IMR-90 (cell line): ENCODE data around the gene TOR1AIP2. TPM values are rescaled to one million over a fixed set of nuclear protein-coding genes. Genes with fewer than 3 reads are reported as not detected.

Experiments used
- ATAC-seq: fragments of 200-7000 bp; cut with Tn5 transposase; 2 replicates; pipeline ENCODE4 v1.9.1; 2020; ENCODE audit warnings: low read depth, mild to moderate bottlenecking, moderate library complexity
- BruUV-seq: library from RNA; stranded (reverse); fragments of 400-500 nt; replicated peaks from 2 replicates; lab custom pipeline; 2021; lab: Mats Ljungman, UMichigan
- CTCF ChIA-PET: fragments of 300-600 bp; formaldehyde crosslinking; extraction: SDS; loops from one replicate; lab custom pipeline; 2021; ENCODE audit warnings: antibody characterized with exemption; lab: Yijun Ruan, JAX
- POLR2A ChIA-PET: fragments of 300-600 bp; sonication (Branson Sonifier 250); formaldehyde crosslinking; loops from one replicate; lab custom pipeline; 2022; ENCODE audit warnings: antibody characterized with exemption; ENCODE audit not compliant: unreplicated experiment; lab: Charles Lee
- DNase-seq: peaks from one replicate; pipeline ENCODE4 v3.0.0; 2013
- H2AFZ ChIP-seq: replicated peaks from 2 replicates; pipeline ENCODE3; 2013; ENCODE audit warnings: low read length, mild to moderate bottlenecking; ENCODE audit not compliant: poor library complexity
- H2AK5ac ChIP-seq: 2 replicates; pipeline ENCODE4 v1.6.1; 2013; ENCODE audit warnings: low read depth, low read length, inconsistent platforms
- H2AK9ac ChIP-seq: replicated peaks from 2 replicates; pipeline ENCODE3; 2013; ENCODE audit warnings: mild to moderate bottlenecking, low read depth, low read length, moderate library complexity; ENCODE audit not compliant: poor library complexity
- H2BK120ac ChIP-seq: 2 replicates; pipeline ENCODE4 v1.6.1; 2013; ENCODE audit warnings: low read depth, low read length, inconsistent platforms
- H2BK15ac ChIP-seq: 3 replicates; pipeline ENCODE4 v1.6.1; 2013; ENCODE audit warnings: low read depth, low read length, inconsistent platforms
- H2BK20ac ChIP-seq: 2 replicates; pipeline ENCODE4 v1.6.1; 2013; ENCODE audit warnings: low read depth, mild to moderate bottlenecking, inconsistent platforms, low read length, moderate library complexity
- H2BK5ac ChIP-seq: 2 replicates; pipeline ENCODE4 v1.6.1; 2013; ENCODE audit warnings: mild to moderate bottlenecking, low read depth, low read length, inconsistent platforms; ENCODE audit not compliant: poor library complexity, severe bottlenecking
- H3K14ac ChIP-seq: replicated peaks from 2 replicates; pipeline ENCODE4 v1.6.1; 2013; ENCODE audit warnings: low read depth, low read length, inconsistent platforms
- H3K18ac ChIP-seq: 2 replicates; pipeline ENCODE4 v1.6.1; 2013; ENCODE audit warnings: low read depth, low read length, control low read depth
- H3K23ac ChIP-seq: 2 replicates; pipeline ENCODE4 v1.6.1; 2013; ENCODE audit warnings: low read depth, low read length, inconsistent platforms
- H3K27ac ChIP-seq: 2 replicates; pipeline ENCODE4 v1.5.1; 2013; ENCODE audit warnings: mild to moderate bottlenecking, control low read depth, low read length; ENCODE audit not compliant: insufficient read depth
- H3K27me3 ChIP-seq: 2 replicates; pipeline ENCODE4 v1.6.1; 2013; ENCODE audit warnings: low read length; ENCODE audit not compliant: control insufficient read depth, insufficient read depth
- H3K36me3 ChIP-seq: 2 replicates; pipeline ENCODE4 v1.6.1; 2013; ENCODE audit warnings: low read length, mixed read lengths; ENCODE audit not compliant: control insufficient read depth, insufficient read depth
- H3K4ac ChIP-seq: 2 replicates; pipeline ENCODE4 v1.6.1; 2013; ENCODE audit warnings: low read depth, low read length, inconsistent platforms
- H3K4me1 ChIP-seq: 2 replicates; pipeline ENCODE4 v1.6.1; 2013; ENCODE audit warnings: low read length, mixed read lengths; ENCODE audit not compliant: control insufficient read depth, insufficient read depth
- H3K4me2 ChIP-seq: 2 replicates; pipeline ENCODE4 v1.6.1; 2013; ENCODE audit warnings: low read depth, mild to moderate bottlenecking, control low read depth, low read length, moderate library complexity
- H3K4me3 ChIP-seq: 2 replicates; pipeline ENCODE4 v1.5.1; 2013; ENCODE audit warnings: low read depth, mild to moderate bottlenecking, control low read depth, low read length, moderate library complexity; ENCODE audit not compliant: insufficient read depth
- H3K56ac ChIP-seq: 2 replicates; pipeline ENCODE4 v1.6.1; 2013; ENCODE audit warnings: low read length, inconsistent platforms; ENCODE audit not compliant: insufficient read depth; ENCODE audit errors: extremely low read depth
- H3K79me1 ChIP-seq, 2 experiments: 2 replicates each; pipeline ENCODE4 v1.6.1; 2013; ENCODE audit warnings: low read length in 2 of 2, inconsistent platforms in 1 of 2, low read depth in 1 of 2
- H3K9ac ChIP-seq: 2 replicates; pipeline ENCODE4 v1.6.1; 2013; ENCODE audit warnings: low read depth, low read length, control low read depth
- H3K9me1 ChIP-seq: 2 replicates; pipeline ENCODE4 v1.6.1; 2013; ENCODE audit warnings: low read length, inconsistent platforms; ENCODE audit not compliant: insufficient read depth
- H3K9me3 ChIP-seq: 2 replicates; pipeline ENCODE4 v1.6.1; 2013; ENCODE audit warnings: low read length; ENCODE audit not compliant: control insufficient read depth, insufficient read depth
- H4K20me1 ChIP-seq: 2 replicates; pipeline ENCODE4 v1.6.1; 2013; ENCODE audit warnings: low read length, inconsistent platforms; ENCODE audit not compliant: insufficient read depth
- H4K5ac ChIP-seq: 2 replicates; pipeline ENCODE4 v1.6.1; 2013; ENCODE audit warnings: mild to moderate bottlenecking, low read depth, low read length, control low read depth
- H4K8ac ChIP-seq, 2 experiments: 2 replicates each; pipeline ENCODE4 v1.6.1; 2013; ENCODE audit warnings: low read depth in 2 of 2, low read length in 2 of 2, control low read depth in 1 of 2, inconsistent platforms in 1 of 2
- H4K91ac ChIP-seq: 2 replicates; pipeline ENCODE4 v1.6.1; 2013; ENCODE audit warnings: low read depth, low read length, inconsistent platforms; ENCODE audit not compliant: insufficient read depth
- CHD1 ChIP-seq: IDR thresholded peaks from 2 replicates; pipeline ENCODE4 v1.6.1; 2012; ENCODE audit warnings: low read depth, low read length, improper control_type of control experiment
- MAFK ChIP-seq: IDR thresholded peaks from 2 replicates; pipeline ENCODE4 v1.6.1; 2012; ENCODE audit warnings: low read depth, low read length, improper control_type of control experiment
- MXI1 ChIP-seq: IDR thresholded peaks from 2 replicates; pipeline ENCODE4 v1.6.1; 2012; ENCODE audit warnings: low read depth, mild to moderate bottlenecking, low read length, moderate library complexity, borderline replicate concordance
- RAD21 ChIP-seq: IDR thresholded peaks from 2 replicates; pipeline ENCODE4 v1.6.1; 2012; ENCODE audit warnings: low read length, improper control_type of control experiment
- RFX5 ChIP-seq: IDR thresholded peaks from 2 replicates; pipeline ENCODE4 v1.8.0; 2012; ENCODE audit warnings: low read depth, mild to moderate bottlenecking, low read length, moderate library complexity
- WGBS, 2 experiments: methylation state at CpG; one replicate each; pipeline versions ENCODE4 v1.1.5 to v1.1.7; 2013; ENCODE audit warnings: missing lambda C conversion rate in 2 of 2; ENCODE audit not compliant: insufficient read length in 1 of 2; ENCODE audit errors: extremely low coverage in 2 of 2; 5-methylcytosine and 5-hydroxymethylcytosine counted together
- dilution Hi-C: fragments of 300-500 bp; cut with HindIII; formaldehyde crosslinking; loops from one replicate; pipeline ENCODE4 v1.14.3; 2018; ENCODE audit warnings: low sequenced_read_pairs; ENCODE audit not compliant: unreplicated experiment
- in situ Hi-C: fragments of 300-500 bp; cut with MboI; formaldehyde crosslinking; loops from 3 replicates; pipeline ENCODE4 v1.14.3; 2019; ENCODE audit warnings: low sequenced_read_pairs, inconsistent platforms, mixed read lengths
- intact Hi-C: fragments of 100-400 bp; cut with micrococcal nuclease; formaldehyde crosslinking; loops from 2 replicates; pipeline ENCODE4 v1.10.0; 2022
- polyA plus RNA-seq, 3 experiments: library from polyadenylated mRNA; depleted of rRNA; stranded (reverse); fragments of >200 nt; gene quantifications; 2 replicates each; pipeline ENCODE4 v1.2.3, GENCODE V29; 2012; ENCODE audit warnings: low replicate concordance in 1 of 3
- total RNA-seq: library from RNA; depleted of rRNA; stranded (reverse); fragments of >200 nt; gene quantifications from 2 replicates; pipeline ENCODE4 v1.2.3, GENCODE V29; 2012
- TF ChIP-seq, protein P1 (sequence below): fragments of 150-350 bp; IDR thresholded peaks from 2 replicates; pipeline ENCODE4 v1.6.1; 2016; ENCODE audit warnings: low read depth, mild to moderate bottlenecking, low read length, moderate library complexity, borderline replicate concordance

The TOR1AIP2 gene
- total and polyA plus RNA-seq, 2 of the 4 experiments (the other 2 are of a cell fraction), result 20.7 to 85.0 TPM

GRCh38 chr1:179921981-179922872 lies 44.6 kb upstream of the TOR1AIP2 start:
- dilution Hi-C loops (no loop called here), in situ Hi-C loops (no loop called here), intact Hi-C loops (loop anchor here (5.0 kb wide), 1 partner anchor 80 kb away; no protein-coding TSS in a partner anchor)
- DNase-seq, result peak; percentile 4
- BruUV-seq, result no TSS peak
- Histone ChIP-seq H3K23ac (no peak overlapping the region), H3K18ac (no peak overlapping the region), H4K8ac (no peak overlapping the region), H3K9me3 (no peaks in the 10 kb centered on the region), H3K27me3 (no peaks in the 10 kb centered on the region), H2AK9ac (no peak overlapping the region), H3K14ac (no peak overlapping the region), H2BK120ac (no peak overlapping the region), H2BK5ac (no peak overlapping the region), H3K4me1 (peaks cover 3% of the 10 kb centered on the region), H4K91ac (no peak overlapping the region), H3K36me3 (peaks cover 14% of the 10 kb centered on the region), H2AFZ (no peak overlapping the region), H3K4me3 (no peak overlapping the region), H4K5ac (no peak overlapping the region), H3K79me1 (no peaks in the 10 kb centered on the region), H3K9me1 (no peaks in the 10 kb centered on the region; the same call in 1 of the 2 replicates), H2BK15ac (no peak overlapping the region), H3K27ac (no peak overlapping the region), H4K20me1 (no peaks in the 10 kb centered on the region), H3K9ac (no peak overlapping the region), H2BK20ac (no peak overlapping the region), H3K4ac (no peak overlapping the region), H3K4me2 (no peak overlapping the region), H3K56ac (no peak overlapping the region), H2AK5ac (no peak overlapping the region)
- no CpG with 5 or more reads among the region's 8 CpGs for WGBS, 2 experiments
- ChIA-PET CTCF (interaction anchor here (0.6 to 1.5 kb wide), 4 partner anchors 9 to 166 kb away, joined by 3 to 6 read pairs (median 4); no protein-coding TSS in a partner anchor), POLR2A (no interaction called here)
- no peak for TF ChIP-seq CHD1
- TF ChIP-seq RAD21, result no peak
- TF ChIP-seq RFX5, result no peak
- no peak for TF ChIP-seq MAFK
- TF ChIP-seq, protein P1, sequence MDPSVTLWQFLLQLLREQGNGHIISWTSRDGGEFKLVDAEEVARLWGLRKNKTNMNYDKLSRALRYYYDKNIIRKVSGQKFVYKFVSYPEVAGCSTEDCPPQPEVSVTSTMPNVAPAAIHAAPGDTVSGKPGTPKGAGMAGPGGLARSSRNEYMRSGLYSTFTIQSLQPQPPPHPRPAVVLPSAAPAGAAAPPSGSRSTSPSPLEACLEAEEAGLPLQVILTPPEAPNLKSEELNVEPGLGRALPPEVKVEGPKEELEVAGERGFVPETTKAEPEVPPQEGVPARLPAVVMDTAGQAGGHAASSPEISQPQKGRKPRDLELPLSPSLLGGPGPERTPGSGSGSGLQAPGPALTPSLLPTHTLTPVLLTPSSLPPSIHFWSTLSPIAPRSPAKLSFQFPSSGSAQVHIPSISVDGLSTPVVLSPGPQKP, result no peak
- no peak for TF ChIP-seq MXI1
- ATAC-seq, result no peak
